SK-N-SH (cell line): ENCODE results near the gene RC3H2. TPM values are rescaled to one million over a fixed set of nuclear protein-coding genes. Genes with fewer than 3 reads are reported as not detected.

Experiments
- CTCF ChIA-PET: fragments of 300-600, 350-600 bp; formaldehyde crosslinking; extraction: SDS; loops from one replicate; lab custom pipeline; 2021; lab: Yijun Ruan, JAX
- POLR2A ChIA-PET: fragments of 350-600 bp; sonication (Branson Sonifier 250); formaldehyde crosslinking; extraction: SDS; loops from one replicate; lab custom pipeline; 2020; ENCODE audit warnings: antibody characterized with exemption, inconsistent platforms; lab: Yijun Ruan, JAX
- DNase-seq: peaks from one replicate; pipeline ENCODE4 v3.0.0; 2012
- H2AFZ ChIP-seq: fragments of 200-600 bp; sonication (generic); 2 replicates; pipeline ENCODE4 v1.8.1; 2016; ENCODE audit warnings: antibody characterized with exemption, mild to moderate bottlenecking, low read depth
- H3F3A ChIP-seq: fragments of 200-600 bp; sonication (generic); replicated peaks from 2 replicates; pipeline ENCODE3; 2016; ENCODE audit warnings: antibody characterized with exemption, mild to moderate bottlenecking; ENCODE audit not compliant: insufficient read depth
- H3K27ac ChIP-seq, 2 experiments: fragments of 200-500 bp in 1 of 2; fragments of 200-600 bp in 1 of 2; sonication (Bioruptor generic) in 1 of 2; sonication (generic), shearing (Covaris generic) in 1 of 2; 2 replicates each; pipeline versions ENCODE4 v1.5.1 to v1.6.1; 2014 to 2016; ENCODE audit warnings: low read depth in 2 of 2, inconsistent platforms in 1 of 2, low read length in 1 of 2, mild to moderate bottlenecking in 1 of 2, mixed read lengths in 1 of 2
- H3K27me3 ChIP-seq: fragments of 200-600 bp; sonication (generic), shearing (Covaris generic); 2 replicates; pipeline ENCODE4 v1.6.1; 2016; ENCODE audit warnings: mixed run types; ENCODE audit not compliant: insufficient read depth
- H3K36me3 ChIP-seq, 2 experiments: fragments of 200-500 bp in 1 of 2; fragments of 200-600 bp in 1 of 2; sonication (Bioruptor generic) in 1 of 2; sonication (generic) in 1 of 2; replicated peaks in 1 of 2; 2 replicates each; pipeline versions ENCODE3 to v1.5.1; 2014 to 2016; ENCODE audit warnings: low read length in 1 of 2, mild to moderate bottlenecking in 1 of 2; ENCODE audit not compliant: insufficient read depth in 2 of 2, control insufficient read depth in 1 of 2
- H3K4me1 ChIP-seq, 2 experiments: fragments of 200-500 bp in 1 of 2; fragments of 200-600 bp in 1 of 2; sonication (Bioruptor generic) in 1 of 2; sonication (generic), shearing (Covaris generic) in 1 of 2; 2 replicates each; pipeline versions ENCODE4 v1.5.1 to v1.6.1; 2014 to 2016; ENCODE audit warnings: low read depth in 1 of 2, low read length in 1 of 2, mixed run types in 1 of 2; ENCODE audit not compliant: insufficient read depth in 2 of 2, control insufficient read depth in 1 of 2
- H3K4me2 ChIP-seq: fragments of 200-600 bp; sonication (generic), shearing (Covaris generic); 2 replicates; pipeline ENCODE4 v1.6.1; 2017; ENCODE audit warnings: mixed run types
- H3K4me3 ChIP-seq, 2 experiments: fragments of 200-500 bp in 1 of 2; fragments of 200-600 bp in 1 of 2; sonication (Bioruptor generic) in 1 of 2; sonication (generic), shearing (Covaris generic) in 1 of 2; 2 replicates each; pipeline versions ENCODE4 v1.5.1 to v1.8.1; 2014 to 2016; ENCODE audit warnings: low read depth in 2 of 2, inconsistent platforms in 1 of 2, low read length in 1 of 2, mild to moderate bottlenecking in 1 of 2, mixed read lengths in 1 of 2, moderate library complexity in 1 of 2
- H3K79me2 ChIP-seq: fragments of 200-600 bp; sonication (generic); 2 replicates; pipeline ENCODE4 v1.8.1; 2017; ENCODE audit warnings: mild to moderate bottlenecking; ENCODE audit not compliant: insufficient read depth
- H3K9ac ChIP-seq: fragments of 200-600 bp; sonication (generic); 2 replicates; pipeline ENCODE4 v1.6.1; 2017; ENCODE audit warnings: mixed run types
- H3K9me2 ChIP-seq: fragments of 200-600 bp; sonication (generic); 2 replicates; pipeline ENCODE4 v1.6.1; 2017; ENCODE audit warnings: mixed run types
- H3K9me3 ChIP-seq: fragments of 200-600 bp; sonication (generic); 2 replicates; pipeline ENCODE4 v1.6.1; 2017; ENCODE audit warnings: mixed run types, mild to moderate bottlenecking, moderate library complexity
- H4K20me1 ChIP-seq: fragments of 200-600 bp; sonication (generic); 2 replicates; pipeline ENCODE4 v1.6.1; 2017; ENCODE audit warnings: mild to moderate bottlenecking, mixed run types; ENCODE audit not compliant: insufficient read depth
- CHD2 ChIP-seq: fragments of 150-350 bp; IDR thresholded peaks from 2 replicates; pipeline ENCODE4 v1.6.1; 2018; ENCODE audit warnings: low read length; ENCODE audit not compliant: partially characterized antibody
- CTCF ChIP-seq: fragments of 200-600 bp; sonication (generic); IDR thresholded peaks from 2 replicates; pipeline ENCODE4 v1.6.1; 2017; ENCODE audit warnings: antibody characterized with exemption, mild to moderate bottlenecking, moderate library complexity
- EP300 ChIP-seq, 2 experiments: IDR thresholded peaks; 2 replicates each; pipeline versions ENCODE4 v1.4.0 to v1.6.1; 2012; ENCODE audit warnings: borderline replicate concordance in 1 of 2, low read depth in 1 of 2, low read length in 1 of 2
- EZH2phosphoT487 ChIP-seq: fragments of 200-600 bp; sonication (generic); IDR thresholded peaks from 2 replicates; pipeline ENCODE4 v1.6.1; 2017; ENCODE audit warnings: low read depth, mixed run types, mild to moderate bottlenecking, antibody characterized with exemption, moderate library complexity, borderline replicate concordance
- GATA2 ChIP-seq: sonication (generic); formaldehyde crosslinking; IDR thresholded peaks from 2 replicates; pipeline ENCODE4 v1.5.0; 2020; ENCODE audit warnings: mild to moderate bottlenecking, missing genetic modification reagents
- IRF3 ChIP-seq: fragments of 150-350 bp; IDR thresholded peaks from 2 replicates; pipeline ENCODE4 v1.6.1; 2016; ENCODE audit warnings: mild to moderate bottlenecking, low read depth, low read length
- JUND ChIP-seq: IDR thresholded peaks from 2 replicates; pipeline ENCODE4 v1.4.0; 2012
- MEF2A ChIP-seq: IDR thresholded peaks from 2 replicates; pipeline ENCODE4 v1.4.0; 2012; ENCODE audit warnings: low read depth, borderline replicate concordance
- MXI1 ChIP-seq: IDR thresholded peaks from 2 replicates; pipeline ENCODE4 v1.6.1; 2012; ENCODE audit warnings: mild to moderate bottlenecking, low read depth, low read length, improper control_type of control experiment
- NRF1 ChIP-seq: IDR thresholded peaks from 2 replicates; pipeline ENCODE4 v1.6.1; 2012; ENCODE audit warnings: low read depth, mild to moderate bottlenecking, low read length
- RFX5 ChIP-seq: IDR thresholded peaks from 2 replicates; pipeline ENCODE4 v1.6.1; 2012; ENCODE audit warnings: mild to moderate bottlenecking, improper control_type of control experiment, low read length
- SIN3A ChIP-seq: IDR thresholded peaks from 2 replicates; pipeline ENCODE4 v1.6.1; 2012; ENCODE audit warnings: low read depth, mild to moderate bottlenecking, low read length, moderate library complexity, borderline replicate concordance
- TCF12 ChIP-seq: IDR thresholded peaks from 2 replicates; pipeline ENCODE4 v1.4.0; 2012
- TEAD4 ChIP-seq: IDR thresholded peaks from 2 replicates; pipeline ENCODE4 v1.4.0; 2012; ENCODE audit warnings: mild to moderate bottlenecking, borderline replicate concordance; ENCODE audit not compliant: insufficient read depth
- USF1 ChIP-seq: IDR thresholded peaks from 2 replicates; pipeline ENCODE4 v1.4.0; 2012; ENCODE audit warnings: low read depth, borderline replicate concordance
- YY1 ChIP-seq: IDR thresholded peaks from 2 replicates; pipeline ENCODE4 v1.4.0; 2012; ENCODE audit warnings: low read depth, mild to moderate bottlenecking
- WGBS: methylation state at CpG from one replicate; pipeline ENCODE4 v1.1.6; 2017; ENCODE audit warnings: low lambda C conversion rate; 5-methylcytosine and 5-hydroxymethylcytosine counted together
- polyA plus RNA-seq, 3 experiments: library from polyadenylated mRNA; depleted of rRNA; stranded (reverse); fragments of >200 nt; gene quantifications; 2 replicates each; pipeline ENCODE4 v1.2.3, GENCODE V29; 2012

Gene RC3H2
- polyA plus RNA-seq, 1 of the 3 experiments (the other 2 are of a cell fraction), result 12.4 TPM

GRCh38 chr9:122846371-122846940, 58.7 kb downstream of the RC3H2 start:
- POLR2A ChIA-PET, result no interaction called here
- 92% methylated on average over 5 of the region's 5 CpGs for WGBS
- no peak for DNase-seq
- Histone ChIP-seq H3K9me3 (no peaks in the 10 kb centered on the region), H3K27ac (no peak overlapping the region), H3K9ac (no peak overlapping the region), H3K4me3 (no peak overlapping the region), H3K79me2 (no peaks in the 10 kb centered on the region), H3K9me2 (no peaks in the 10 kb centered on the region), H3K4me1 (no peaks in the 10 kb centered on the region), H3K27me3 (no peaks in the 10 kb centered on the region), H2AFZ (no peak overlapping the region), H3F3A (peaks cover 23% of the 10 kb centered on the region), H3K4me2 (no peak overlapping the region), H4K20me1 (no peaks in the 10 kb centered on the region), H3K36me3 (peaks cover 58 to 59% of the 10 kb centered on the region in 2 experiments)
- TF ChIP-seq USF1 (no peak), CHD2 (no peak), GATA2 (no peak), MEF2A (no peak), MXI1 (no peak), IRF3 (no peak)
- CTCF ChIA-PET, result interaction anchor here (0.7 kb wide), 1 partner anchor 793 kb away, joined by 3 read pairs; no protein-coding TSS in a partner anchor

- Histone ChIP-seq H3F3A (peaks cover 22% of the 10 kb centered on the region), H3K36me3 (peaks cover 48 to 49% of the 10 kb centered on the region in 2 experiments), H3K4me2 (no peak overlapping the region), H3K9ac (no peak overlapping the region), H2AFZ (no peak overlapping the region), H3K4me1 (no peaks in the 10 kb centered on the region), H3K27ac (no peak overlapping the region), H3K79me2 (no peaks in the 10 kb centered on the region), H3K9me3 (no peaks in the 10 kb centered on the region), H3K27me3 (no peaks in the 10 kb centered on the region), H4K20me1 (no peaks in the 10 kb centered on the region), H3K9me2 (no peaks in the 10 kb centered on the region), H3K4me3 (no peak overlapping the region)
- CTCF ChIA-PET, result interaction anchor here (1.5 kb wide), 1 partner anchor 10 kb away, joined by 4 read pairs; no protein-coding TSS in a partner anchor
- POLR2A ChIA-PET, result no interaction called here
- WGBS, result 87% methylated on average over 3 of the region's 3 CpGs
- no peak for DNase-seq
- no peak for TF ChIP-seq NRF1
- no peak for TF ChIP-seq MEF2A
- TF ChIP-seq EP300 (IDR thresholded peaks at IDR 0.05; ENCODE audit: borderline replicate concordance in 1 of 2, low read depth in 1 of 2, low read length in 1 of 2), result no peak
- no peak for TF ChIP-seq EZH2phosphoT487
- no peak for TF ChIP-seq TEAD4
- no peak for TF ChIP-seq YY1
- TF ChIP-seq RFX5, result no peak
- TF ChIP-seq USF1, result no peak
- no peak for TF ChIP-seq JUND
- no peak for TF ChIP-seq CTCF
- no peak for TF ChIP-seq TCF12
- no peak for TF ChIP-seq SIN3A
- no peak for TF ChIP-seq GATA2
Observed at GRCh38 chr9:122845116-122845515, 60.0 kb downstream of the RC3H2 start.
